SW 1271 (cell line): ENCODE data around the gene OVCA2.

ENCODE experiments used
- DNase-seq, 2 experiments: peaks; one replicate each; lab custom pipeline; 2025; lab: John Stamatoyannopoulos, UW

The OVCA2 gene

DNA sequence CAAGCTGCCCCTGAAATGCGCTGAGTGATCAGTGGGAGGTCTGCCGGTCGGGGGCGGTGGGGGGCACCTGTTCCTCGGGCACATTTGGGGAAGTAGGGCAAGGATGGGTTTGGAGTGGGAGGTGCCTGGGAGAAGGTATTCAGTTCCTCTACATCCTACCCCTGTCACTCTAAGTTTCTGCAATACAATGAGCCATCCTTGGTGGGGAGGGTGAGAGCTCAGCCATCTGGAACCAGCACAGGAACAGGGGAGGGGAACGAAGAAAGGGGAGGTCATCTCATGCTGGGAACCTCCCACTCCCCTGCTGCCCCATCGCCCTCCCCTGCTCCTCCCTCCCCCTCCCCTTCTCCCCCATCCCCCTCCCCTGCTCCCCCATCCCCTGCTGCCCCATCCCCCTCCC, 7.7 kb upstream of the OVCA2 start:
- no peak for DNase-seq

DNA sequence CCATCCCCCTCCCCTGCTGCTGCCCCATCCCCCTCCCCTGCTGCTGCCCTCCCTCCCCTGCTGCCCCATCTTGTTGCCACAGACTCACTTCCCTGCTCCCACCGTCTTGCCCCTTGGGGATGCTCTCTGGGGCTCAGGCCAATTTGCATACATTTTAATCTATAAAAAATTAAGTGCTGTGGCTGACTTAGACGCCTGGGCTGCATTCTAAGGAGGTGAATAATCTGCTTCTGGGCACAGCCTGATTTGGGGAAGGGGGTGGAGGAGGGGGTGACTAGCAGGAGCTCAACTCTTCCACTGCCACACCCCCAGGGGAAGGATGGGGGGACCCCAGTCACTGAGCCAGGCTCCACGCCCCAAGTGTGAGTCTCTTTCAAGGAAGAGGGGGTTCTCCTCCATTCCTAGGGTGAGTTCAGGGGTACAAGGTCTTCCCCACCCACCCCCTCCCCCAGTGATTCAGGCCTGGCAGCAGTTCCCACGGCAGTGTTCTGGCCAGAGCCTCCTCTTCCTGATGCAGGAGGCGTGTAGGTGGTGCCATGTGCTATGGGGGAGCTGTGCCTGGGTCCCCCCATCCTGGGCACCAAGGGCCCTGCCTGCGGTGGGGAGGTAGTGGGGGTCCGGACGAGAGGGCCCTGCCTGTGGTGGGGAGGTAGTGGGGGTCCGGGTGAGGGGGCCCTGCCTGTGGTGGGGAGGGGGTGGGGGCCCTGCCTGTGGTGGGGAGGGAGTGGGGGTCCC, 6.8 kb upstream of the OVCA2 start:
- DNase-seq = no peak

DNA sequence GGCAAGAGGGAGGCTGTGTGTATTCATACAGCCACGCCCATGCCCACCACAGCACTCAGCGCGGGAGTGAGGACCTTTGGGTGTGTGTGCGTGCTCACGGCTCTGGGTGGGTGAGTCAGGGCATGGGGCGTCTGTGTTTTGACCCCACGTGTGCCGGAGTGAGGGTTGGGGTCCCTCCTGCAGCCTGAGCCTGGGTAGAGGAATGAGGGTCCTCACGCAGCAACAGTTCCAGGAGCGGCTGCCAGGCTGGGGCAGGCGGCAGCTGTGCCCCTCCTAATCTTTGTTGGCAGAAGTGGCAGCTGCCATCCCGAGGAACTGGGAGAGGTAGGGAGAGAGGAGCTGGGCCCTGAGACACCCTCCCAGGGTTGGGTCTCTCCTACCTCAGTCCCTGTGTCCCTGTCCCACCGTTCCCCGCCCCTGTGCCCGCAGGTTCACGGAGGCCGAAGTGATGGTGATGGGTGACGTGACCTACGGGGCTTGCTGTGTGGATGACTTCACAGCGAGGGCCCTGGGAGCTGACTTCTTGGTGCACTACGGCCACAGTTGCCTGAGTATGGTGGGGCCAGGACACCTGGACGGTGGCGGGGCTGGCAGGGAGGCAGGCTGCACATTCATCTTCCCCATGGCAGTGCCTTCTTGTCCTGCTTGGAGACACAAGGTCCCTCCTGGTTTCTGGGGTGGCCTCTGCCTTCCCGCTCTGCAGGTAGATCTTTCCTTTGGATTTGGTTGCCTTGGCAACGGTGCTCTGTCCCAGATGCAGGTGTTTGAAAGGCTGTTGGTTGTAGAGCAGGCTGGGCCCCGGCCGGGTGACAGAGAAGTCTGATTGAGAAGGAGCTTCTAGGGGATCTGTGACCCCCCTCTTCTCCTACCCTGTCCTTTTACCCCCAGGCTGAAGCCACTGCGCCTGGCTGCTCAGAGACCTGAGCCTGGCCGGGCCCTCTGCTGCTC, 6.0 kb upstream of the OVCA2 start:
- DNase-seq = no peak

DNA sequence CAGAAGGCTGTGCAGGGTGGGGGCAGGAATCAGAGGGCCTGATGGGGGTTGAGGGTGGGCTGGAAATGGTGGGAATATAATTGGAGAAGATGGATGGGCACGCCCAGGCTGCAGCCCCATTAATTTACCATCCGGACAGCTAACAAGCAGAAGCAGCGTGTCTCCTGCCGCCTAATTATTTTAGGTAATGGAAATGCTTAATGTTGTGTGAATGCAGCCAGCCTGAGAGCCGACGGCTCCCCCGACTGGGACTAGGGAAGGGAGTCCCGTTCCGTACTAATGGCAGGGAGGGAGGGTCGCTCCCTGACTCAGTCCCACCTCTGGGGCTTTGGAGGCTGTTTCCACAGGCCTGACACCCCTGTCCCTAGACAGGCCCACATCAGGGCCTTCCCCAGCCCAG, 4.7 kb upstream of the OVCA2 start:
- no peak for DNase-seq

DNA sequence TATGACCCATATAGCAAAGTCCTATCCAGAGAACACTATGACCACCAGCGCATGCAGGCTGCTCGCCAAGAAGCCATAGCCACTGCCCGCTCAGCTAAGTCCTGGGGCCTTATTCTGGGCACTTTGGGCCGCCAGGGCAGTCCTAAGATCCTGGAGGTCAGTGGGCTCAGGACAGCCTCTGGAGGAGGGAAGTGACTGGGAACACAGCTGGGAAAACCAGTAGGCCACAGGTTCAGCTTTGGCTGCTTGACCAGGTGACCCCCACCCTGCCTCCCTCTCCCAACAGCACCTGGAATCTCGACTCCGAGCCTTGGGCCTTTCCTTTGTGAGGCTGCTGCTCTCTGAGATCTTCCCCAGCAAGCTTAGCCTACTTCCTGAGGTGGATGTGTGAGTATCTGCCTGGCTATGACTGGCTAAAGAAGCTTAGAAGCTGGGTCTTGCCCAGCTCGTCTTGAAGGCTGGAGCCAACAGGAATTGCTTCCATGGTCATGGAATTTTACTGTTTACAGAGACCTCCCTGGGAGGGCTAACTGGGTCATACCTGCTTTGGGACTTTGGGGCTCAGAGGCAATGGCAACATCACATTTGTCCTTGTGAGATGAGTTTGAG, 1.5 kb upstream of the OVCA2 start:
- DNase-seq = no peak

DNA sequence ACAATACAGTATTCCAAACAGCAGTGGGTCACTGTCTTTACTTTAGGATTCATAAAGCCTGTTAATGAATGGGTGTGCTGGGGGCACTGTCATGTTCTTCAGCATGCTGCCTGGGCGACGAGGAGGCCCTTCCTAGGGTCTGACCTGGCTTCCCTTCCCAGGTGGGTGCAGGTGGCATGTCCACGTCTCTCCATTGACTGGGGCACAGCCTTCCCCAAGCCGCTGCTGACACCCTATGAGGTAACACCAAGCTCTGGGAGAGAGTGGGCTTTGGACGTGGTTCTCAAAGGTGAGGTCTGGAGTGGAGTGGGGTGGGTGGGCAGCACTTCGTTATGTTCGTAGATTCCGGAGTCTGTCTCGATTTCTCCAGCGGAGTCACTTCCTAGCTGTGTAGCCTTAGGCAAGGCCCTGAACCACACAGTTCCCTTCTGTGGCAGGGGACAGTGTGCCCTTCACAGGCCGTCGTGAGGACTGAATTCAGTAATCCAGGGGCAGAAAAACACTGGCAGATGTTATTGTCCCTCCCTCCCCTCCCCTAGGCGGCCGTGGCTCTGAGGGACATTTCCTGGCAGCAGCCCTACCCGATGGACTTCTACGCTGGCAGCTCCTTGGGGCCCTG, 771 bp upstream of the OVCA2 start:
- DNase-seq = no peak

DNA sequence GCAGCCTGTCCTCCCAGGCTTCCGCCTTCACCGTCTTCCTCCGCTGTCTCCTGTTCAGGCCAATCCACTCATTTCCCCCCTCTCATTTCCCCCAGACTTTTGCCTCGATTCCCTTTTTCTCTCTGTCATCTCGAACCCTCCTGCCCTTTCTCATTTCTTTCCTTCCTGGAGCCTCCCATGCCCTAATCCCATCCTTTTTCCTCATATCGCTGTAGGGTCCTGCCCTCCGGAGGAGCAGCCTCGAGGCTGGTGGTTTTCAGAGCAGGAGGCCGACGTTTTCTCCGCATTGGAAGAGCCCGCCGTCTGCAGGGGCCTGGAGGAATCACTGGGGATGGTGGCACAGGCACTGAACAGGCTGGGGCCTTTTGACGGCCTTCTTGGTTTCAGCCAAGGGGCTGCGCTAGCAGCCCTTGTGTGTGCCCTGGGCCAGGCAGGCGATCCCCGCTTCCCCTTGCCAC, 597 bp downstream of the OVCA2 start:
- DNase-seq = peak in 1 of 2 experiments; percentile 35

DNA sequence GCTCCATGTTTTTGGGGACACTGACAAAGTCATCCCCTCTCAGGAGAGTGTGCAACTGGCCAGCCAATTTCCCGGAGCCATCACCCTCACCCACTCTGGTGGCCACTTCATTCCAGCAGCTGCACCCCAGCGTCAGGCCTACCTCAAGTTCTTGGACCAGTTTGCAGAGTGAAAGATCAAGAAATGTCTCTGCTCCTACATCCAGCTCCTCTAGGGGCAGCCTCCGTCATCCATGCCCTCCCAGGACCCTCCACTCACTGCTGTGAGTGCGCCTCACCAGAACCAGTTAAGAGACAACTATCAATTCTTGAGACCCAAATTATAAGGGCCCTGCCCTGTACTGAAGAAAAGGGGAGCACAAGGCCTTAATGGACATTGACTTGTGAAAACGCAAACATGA, 1.1 kb downstream of the OVCA2 start:
- DNase-seq = no peak

DNA sequence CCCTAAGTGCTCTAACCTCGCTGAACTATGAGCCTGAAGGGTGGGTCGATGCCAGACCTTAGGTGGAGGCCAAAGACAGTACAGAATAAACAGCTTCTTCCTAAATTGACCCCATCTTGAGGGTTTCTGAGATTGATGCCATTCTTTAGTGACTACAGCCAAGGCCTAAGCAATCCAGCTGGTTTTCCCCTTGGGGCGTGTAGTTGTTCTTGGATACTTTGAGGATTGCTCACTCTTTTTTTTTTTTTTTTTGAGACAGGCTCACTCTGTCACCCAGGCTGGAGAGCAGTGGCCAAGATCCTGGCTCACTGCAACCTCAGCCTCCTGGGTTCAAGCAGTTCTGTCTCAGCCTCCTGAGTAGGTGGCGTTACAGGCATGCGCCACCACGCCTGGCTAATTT, 2.0 kb downstream of the OVCA2 start:
- DNase-seq = peak in 1 of 2 experiments; percentile 53

DNA sequence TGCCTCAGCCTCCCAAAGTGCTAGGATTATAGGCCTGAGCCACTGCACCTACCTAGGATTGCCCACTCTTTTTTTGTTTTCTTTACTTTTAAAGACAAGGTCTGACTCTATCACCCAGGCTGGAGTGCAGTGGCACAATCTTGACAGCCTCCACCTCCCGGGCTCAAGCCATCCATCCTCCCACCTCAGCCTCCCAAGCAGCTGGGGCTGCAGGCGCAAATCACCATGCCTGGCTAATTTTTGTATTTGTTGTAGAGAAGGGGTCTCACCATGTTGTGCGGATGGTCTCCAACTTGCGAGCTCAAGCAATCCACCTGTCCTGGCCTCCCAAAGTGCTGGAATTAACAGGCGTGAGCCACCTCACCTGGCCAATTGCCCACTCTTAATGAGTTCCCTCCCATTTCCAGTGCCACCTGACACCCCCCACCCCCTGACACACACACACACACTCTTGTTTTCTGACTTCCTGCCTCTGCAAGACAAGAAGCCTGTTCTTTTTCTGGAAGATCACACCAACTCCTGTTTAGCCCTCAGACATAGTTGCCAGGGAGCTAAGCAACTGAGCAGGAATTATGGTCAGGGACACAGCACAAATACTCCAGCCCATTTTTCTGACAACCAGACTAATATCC, 2.6 kb downstream of the OVCA2 start:
- DNase-seq = no peak

DNA sequence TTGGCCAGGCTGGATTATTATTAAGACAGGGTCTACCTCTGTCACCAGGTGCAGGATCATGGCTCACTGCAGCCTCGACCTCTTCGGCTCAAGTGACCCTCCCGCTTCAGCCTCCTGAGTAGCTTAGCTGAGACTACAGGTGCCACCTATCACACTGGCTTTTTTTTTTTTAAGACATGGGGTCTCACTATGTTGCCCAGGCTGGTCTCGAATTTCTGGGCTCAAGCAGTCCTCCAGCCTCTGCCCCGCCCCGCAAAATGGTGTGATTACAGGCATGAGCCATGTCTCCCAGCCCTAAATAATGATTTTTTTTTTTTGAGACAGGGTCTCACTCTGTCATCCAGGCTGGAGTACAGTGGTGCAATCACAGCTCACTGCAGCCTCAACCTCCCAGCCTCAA, 5.8 kb downstream of the OVCA2 start:
- no peak for DNase-seq

DNA sequence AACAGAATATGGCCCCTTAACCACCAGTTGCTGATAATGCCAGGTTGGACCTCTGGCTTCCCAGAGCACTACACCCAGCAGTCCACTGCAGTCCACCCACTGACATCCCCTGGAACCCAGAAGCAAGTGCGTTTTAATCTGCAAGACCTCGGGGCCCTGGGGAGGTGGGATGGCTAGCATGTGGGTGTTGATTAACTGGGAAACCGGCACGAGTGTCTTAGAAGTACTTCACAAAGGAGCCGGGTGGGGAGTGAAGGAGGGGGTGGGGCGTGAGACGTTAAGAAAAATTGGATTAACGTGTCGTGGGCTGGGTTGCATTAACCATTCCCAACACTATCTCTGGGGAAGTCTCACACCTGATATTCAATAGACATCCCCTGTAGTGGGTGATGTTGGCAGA, 7.0 kb downstream of the OVCA2 start:
- no peak for DNase-seq

DNA sequence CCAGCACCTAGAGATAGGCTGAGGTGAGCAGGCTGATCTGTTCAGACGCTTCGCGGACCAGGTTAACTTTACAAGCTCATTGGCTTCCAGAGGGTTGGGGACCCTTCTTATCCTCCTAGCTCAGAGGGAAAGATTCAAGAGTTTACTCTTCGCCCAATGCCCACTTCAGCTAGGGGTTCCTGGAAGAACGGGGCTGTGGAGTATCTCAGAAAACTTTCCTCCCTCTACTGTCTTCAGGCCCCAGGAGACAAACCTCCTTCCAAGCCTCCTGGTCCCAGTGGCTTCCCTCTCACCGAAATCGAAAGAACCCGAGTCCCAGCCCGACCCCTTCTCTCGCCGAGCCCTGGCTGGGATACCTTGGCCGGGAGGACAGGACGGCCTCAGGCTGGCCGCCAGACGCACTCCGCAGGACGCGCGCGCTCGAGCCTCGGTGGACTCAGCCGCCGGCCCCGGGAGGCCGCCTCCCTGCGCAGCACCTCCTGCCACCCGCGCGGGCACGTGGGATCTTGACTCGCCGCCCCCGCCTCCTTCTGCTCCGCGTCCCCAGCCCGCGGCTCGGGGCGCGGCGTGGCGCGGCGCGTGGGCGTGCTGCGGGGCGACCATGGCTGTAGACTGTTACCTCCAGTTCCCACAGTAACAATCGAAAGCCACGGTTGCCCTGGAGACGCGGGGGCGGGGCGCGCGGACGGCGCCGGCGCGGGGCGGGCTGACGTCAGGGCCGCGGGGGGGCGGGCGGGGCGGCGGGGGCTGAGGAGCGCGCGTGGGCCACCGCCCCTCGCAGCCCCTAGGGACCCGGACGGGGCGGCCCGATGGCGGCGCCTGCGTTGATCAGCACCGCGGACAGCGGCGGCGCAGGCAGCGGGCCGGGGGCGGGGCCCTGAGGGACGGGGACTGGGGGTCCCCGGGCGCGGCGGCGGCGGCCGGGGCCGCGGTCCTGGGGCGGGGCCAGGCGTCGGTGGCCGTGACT, 7.8 kb downstream of the OVCA2 start:
- peak in 1 of 2 experiments; percentile 70 for DNase-seq

DNA sequence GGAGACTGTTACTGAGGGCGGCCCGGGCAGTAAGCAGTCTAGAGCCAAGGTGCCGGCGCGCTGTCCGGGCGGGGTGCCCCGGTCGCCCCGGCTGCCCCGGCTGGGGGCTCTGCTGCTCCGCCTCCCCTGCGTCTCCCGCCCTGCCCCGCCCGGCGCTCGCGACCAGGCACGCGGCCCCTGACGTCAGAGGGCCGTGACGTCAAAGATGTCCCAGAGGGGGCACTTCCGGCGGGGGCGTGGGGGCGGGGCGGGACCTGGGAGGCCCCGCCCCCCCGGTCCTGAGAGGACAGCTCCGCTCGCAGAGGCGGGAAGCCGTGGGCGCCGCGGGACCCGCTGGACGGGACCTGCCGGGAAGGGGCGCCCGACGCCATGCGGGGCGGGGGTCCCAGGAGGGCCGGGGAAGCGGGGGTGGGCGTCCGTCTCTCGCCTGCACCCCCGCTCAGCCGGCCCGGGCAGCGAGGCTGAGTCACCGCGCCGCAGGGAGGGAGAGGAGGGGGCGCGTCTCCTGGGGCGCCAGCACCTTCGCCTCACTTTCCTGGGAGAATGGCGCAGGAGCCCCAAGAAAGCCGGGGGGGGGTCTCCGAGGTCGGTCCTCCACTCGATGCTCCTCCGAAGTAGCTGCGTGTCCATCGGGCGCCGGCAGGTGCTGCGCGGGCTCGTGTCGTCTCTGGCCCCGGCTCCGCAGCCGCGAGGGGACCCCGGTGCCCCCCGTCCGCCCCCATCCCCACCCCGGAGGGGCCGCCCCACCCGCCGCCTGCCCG, 8.7 kb downstream of the OVCA2 start:
- DNase-seq = peak in 1 of 2 experiments; percentile 45

DNA sequence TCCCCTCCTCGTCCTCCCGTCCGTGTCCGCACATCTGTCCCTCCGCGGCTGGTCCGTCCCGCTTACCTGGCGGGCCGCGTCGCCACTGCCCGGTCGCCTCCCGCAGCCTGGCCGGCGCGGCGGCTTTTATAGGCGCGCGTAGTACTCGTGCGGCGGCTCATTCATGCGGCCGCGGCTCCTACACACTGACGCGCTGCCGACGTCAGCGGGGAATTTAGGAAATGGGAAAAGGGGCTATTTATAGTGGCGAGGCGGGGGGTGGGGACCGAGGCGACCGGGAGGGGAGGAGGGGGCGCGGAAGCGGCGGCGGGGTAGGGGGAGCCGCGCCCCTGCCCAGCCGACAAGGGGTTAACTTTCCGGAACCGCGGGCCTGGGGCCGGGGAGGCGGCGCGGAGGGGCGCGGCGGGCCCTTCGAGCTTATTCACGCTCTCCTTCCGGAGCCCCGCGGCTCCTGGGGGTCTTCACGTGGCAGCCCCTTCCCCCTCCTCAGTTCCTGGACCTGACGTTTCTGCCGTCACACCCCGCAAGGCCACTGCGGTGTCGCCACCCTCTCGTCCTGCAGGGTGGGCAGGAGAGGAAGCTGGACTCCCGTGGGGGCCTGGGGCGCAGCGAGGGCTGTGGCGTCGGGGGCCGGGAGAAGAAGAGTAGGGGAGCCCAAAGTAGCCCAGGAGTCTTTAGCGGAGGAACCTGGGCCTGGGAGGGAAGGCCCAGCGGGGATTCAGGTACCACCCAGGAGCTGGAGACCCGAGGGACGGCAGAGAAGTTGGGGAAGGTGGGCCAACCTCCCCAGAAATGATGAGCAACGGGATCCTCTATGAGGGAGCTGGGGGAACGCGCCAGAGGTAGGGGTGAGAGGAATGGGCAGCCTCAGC, 9.5 kb downstream of the OVCA2 start:
- no peak for DNase-seq

DNA sequence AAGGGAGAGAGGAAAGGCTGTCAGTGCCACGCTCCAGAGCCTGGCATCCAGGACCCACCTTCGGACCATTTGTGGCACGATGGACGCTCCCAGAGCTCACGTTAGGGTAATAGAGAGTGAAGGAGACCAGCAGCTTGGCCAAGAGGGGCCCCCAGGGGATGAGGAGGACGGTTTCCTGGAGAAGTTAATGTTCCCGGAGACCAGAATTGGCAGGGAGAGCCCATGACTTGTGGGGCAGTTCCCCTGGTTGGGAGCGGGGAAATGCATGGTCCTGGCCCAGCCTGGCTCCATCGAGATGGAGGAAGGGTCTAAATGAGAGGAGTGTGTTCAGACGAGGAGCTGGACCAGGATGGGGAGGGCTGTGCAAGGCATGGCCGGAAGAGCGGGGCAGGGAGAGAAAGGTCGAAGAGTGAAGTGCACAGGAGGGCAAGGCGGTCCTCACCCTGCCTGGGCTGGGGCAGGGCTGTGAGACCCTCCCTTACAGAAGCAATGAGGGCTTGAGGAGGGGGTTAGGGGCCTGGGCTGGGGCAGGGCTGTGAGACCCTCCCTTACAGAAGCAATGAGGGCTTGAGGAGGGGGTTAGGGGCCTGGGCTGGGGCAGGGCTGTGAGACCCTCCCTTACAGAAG, 10.2 kb downstream of the OVCA2 start:
- no peak for DNase-seq

DNA sequence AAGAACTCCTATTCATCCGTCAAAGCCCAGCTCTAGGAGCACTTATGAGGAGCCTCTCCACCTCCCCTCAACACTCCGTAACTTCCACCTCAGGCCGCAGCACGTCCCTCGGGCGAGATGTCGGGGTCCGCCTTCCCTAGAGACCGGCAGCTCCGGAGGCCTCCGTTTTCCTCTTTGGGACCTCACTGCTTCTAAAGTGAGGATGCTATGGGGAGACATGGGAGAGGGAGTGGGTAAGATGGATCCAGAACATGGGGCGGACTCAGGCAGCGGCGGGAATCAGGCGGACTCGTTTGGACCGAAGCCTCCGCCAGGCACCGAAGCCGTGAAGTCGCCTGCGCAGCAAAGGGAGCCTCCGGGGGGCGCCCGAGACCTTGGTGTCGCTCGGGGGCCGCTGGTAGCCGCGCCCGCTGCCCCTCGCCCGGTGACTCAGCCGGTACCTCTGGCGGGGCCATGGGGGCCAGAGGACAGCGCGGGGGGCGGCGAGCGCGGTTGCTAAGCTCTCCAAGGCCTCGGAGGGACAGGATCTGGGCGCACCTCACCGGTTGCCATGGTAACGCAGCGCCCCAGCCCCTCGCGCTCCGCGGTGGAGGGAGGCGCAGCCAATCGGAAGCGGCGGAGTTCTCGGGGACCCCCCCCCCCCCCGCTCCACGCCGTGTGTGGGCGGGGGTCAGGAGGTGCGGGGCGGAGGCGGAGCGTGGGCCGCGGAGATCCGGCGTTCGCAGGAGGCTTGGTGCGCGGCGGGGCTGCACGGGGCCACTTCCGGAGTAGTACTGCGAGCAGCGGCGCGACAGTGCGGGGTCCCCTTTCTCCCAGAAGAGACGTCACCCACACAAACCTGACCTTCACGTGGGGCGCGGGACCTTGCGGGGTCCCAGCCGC, 11.8 kb downstream of the OVCA2 start:
- no peak for DNase-seq

DNA sequence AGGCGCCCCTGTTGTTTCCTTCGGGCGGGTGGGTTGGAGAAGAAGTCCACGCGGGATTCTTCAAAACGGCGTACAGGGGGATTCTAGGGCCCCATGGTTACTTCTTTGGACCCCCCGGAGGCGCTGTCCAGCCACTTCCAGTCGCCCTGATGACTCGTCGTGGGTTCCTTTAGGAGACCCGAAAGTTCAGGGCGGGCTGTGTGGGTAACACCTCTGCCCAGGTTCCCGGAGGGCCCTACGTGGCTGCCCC, 12.4 kb downstream of the OVCA2 start:
- no peak for DNase-seq
